Cortex of kidney (tissue), 1 donor: Measurements from ENCODE around the gene TPM3.
"Not testable (repeated sequence)": the region's sequence is repeated elsewhere in the genome, so short reads cannot be mapped to it uniquely, and the experiment has no call there.

Experiments used
- DNase-seq: peaks from one replicate; lab custom pipeline; 2025; lab: John Stamatoyannopoulos, UW

Gene TPM3

DNA sequence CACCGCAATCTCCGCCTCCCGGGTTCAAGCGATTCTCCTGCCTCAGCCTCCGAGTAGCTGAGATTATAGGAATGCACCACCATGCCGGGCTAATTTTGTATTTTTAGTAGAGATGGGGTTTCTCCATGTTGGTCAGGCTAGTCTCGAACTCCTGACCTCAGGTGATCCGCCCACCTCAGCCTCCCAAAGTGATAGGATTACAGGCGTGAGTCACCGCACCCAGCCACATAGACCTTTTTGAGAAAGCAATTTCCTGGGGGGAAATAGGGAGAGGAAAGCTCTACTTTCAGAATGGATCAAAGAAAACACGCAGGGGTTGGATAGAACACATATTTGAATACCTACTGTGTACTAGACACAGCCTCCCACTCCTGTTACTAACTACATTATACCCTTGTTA is 13.9 kb upstream of the TPM3 start:
- DNase-seq, result not testable (repeated sequence)

DNA sequence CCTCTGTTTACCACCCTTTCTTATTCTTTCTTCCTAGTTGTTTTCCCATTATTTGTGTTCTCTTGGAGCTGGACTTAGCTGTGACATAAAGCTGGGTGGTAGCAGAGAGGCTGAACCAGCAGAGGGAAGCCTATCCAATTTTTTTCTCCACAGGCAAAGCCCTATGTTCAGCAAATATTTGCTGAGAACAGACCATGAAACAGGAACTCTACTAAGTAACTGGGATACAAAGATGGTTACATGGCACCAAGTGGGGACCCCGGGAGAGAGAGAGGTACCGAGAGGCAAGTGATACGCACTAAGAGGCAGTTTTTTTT is 7.6 kb upstream of the TPM3 start:
- DNase-seq, result no peak

GRCh38 chr1:154198756-154199562 is 7.1 kb upstream of the TPM3 start:
- DNase-seq, result no peak

DNA sequence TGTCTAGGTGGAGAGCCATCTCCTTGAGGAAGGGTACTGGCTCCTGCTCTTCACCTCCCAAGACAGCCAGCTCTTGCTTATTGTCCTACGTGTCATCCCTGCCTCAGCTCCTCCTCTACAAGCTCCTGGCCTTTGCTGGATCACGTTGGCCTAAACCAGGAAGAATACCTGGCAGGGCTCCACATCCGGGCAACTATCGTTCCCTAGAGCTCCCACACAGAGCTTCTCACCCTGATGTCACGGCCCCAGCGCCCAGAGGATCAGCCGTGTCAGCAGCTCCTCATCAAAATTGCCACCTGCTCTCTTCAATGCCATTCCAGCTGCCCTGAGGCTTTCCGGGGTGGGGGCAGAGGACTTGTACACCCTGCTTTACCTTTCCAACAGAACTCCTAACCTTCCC is 1.9 kb upstream of the TPM3 start:
- no peak for DNase-seq

DNA sequence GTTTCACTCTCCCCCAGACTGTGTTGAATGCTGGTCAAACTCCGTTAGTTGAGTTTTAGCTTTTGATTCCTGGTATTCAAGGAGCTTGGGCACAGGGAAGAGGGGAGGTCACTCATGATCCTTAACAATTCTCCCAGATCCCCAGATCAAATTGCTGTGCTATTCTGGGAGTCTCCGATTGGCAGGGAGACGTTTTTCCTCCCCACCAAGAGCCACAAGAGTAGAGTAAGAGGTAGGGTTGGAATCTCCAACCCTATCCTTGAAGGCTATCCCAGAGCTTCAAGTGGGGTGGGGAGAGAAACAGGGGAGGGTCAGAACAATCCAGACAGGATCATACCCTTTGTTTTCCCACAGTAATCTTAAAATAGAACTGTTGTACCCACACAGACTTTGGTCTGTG is 576 bp upstream of the TPM3 start:
- DNase-seq, result no peak

DNA sequence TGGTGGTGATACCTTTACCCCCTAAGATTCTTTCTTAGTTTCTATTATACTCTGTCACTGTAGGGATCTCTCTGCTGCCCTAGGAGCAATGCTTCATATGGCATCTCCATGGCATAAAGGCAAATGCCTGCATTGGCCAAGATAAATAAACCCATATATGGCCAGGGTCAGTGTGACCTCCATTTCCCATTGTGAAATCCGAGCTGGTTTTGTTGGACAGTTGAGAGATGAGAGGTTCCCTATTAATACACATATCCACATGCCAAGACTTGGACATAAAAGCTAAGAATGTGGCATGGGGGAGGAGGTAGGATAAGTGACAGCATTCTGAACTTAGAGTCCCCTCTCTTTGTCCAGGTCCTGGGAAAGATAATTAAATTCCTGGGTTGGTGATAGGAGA is 1.4 kb downstream of the TPM3 start:
- no peak for DNase-seq

GRCh38 chr1:154186852-154187501 is 4.9 kb downstream of the TPM3 start:
- DNase-seq, result no peak

DNA sequence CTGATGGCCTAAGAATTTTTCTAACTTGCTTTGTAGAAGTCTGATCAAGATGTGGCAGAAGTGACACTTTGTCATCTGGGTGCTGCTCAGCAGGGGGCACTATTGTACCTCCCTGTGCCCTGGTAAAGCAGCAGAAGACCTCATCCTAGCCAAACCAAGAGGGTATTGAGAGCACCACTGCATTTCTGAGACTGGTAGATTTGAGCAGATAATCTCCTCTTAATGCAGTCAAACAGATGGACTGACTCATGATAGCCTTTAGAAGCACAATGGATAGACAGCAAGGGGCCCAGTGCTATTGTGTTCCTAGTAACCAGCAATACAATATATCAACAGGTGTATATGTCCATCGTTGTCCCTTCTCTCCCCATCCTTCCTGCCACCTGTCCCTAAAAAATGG is 5.7 kb downstream of the TPM3 start:
- no peak for DNase-seq

DNA sequence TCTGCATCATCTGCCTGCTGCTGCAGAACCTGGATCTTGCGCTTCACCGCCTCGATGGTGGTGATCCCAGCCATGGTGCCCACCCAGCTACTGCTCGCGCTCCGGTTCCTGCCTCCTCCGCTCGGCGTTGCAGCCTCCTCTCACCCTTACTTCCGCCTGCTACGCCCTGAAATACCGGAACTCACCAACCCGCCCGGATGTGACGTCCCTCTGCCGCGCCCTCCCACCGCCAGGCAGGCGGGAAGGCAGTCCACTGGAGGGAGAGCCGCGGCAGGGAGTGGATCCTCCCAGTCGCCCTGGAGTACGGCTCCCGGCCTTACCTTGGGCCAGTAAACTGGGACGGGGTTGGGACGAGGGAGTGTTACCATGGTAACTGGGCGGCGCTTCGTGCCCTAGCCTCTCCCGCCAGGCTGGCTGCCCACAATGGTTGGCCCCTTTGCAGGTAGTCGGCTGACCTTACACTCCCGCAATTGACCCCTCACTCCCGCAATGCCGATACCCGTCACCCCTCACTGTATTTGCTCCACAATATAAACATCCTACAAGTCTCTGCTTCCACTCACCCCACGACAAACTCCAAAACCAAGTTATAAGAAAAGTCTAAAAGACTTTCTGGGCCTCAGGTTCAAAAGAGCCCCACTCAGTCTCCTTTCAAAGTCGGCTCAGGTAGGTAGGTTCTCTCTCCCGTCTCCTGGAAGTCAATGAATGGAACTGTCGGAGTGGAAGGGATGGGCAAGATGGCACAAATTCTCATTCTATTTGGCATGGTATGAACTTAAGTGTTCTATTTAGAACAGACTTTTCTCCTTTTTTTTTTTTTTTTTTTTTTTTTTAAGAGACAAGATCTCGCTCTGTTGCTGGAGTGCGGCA is 8.6 kb downstream of the TPM3 start:
- DNase-seq, result peak; percentile 33

- DNase-seq, result no peak
Observed at GRCh38 chr1:154182344-154183045, 9.4 kb downstream of the TPM3 start.

DNA sequence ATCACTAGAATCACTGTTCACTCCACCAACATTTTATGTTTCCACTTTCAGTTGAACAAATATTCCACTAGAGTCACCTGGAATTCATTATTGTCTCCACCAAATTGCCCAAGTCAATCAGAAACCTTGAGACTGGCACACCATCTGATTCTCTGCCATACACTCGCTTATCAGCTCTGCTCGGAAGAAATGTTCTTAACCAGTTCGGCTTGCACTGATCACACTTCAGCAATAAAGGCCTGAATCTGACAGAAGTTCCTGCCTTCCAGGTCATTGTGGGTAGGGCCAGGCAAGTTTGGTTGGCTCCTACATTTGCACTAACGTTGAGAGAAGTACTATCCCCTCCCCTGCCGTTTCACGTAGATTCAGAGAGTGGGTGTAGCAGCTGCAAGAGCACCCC is 10.0 kb downstream of the TPM3 start:
- DNase-seq, result no peak

GRCh38 chr1:154179946-154180687 is 11.8 kb downstream of the TPM3 start:
- no peak for DNase-seq

DNA sequence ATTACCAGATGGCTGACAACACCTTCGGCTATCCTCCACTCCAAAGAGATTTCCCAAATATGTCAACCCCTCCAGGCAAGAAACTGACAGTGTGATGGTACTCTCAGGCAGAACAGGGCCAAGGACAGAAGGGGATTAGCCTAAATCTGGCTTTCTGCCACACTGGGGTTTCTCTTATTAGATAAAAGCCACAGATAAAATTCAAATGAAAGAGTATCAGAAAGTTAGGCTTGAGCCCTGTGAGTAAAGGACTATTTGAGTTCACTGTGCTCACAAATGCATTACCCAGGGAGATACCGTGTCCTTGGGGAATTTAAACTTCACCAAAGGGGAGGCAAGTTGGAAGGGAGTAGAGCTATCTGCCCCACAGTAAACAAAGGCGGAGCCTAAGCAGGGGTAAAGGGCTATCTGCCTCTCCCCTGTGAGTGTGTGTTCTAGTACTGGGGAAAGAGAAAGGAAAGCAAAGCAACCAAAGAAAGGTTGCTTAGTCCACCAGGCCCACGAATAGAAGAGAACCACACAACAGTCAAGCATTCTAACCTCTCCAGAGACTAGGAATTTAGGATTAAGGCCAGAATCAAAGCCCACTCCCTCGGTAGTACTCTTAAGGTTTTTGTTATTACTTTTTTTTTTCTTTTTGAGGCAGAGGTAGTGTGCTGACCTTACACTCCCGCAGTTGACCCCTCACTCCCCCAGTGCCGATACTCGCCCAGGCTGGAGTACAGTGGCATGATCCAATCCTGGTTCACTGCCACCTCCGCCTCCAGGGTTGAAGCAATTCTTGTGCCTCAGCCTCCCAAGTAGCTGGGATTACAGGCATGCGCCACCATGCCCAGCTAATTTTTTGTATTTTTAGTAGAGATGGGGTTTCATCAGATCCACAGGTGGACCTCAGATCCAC is 12.7 kb downstream of the TPM3 start:
- no peak for DNase-seq

DNA sequence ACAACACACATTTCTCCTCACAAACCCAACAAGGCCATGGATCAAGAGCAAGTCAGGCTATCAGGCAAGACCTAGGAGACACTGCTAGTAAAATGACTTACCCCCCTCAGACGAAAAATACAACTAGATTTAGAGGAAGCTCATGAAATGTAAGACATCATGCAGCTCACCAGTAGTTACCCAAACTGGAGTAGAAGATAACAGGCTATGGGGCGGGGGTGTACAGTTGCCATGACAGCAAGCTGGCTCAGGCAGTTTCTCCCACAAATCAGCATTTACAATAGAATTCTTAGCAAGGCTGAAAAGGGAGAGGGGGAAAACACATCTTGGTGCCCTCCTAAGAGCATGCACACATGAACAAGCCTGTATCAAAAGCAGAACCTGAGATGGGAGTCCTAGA is 13.9 kb downstream of the TPM3 start:
- DNase-seq, result no peak

DNA sequence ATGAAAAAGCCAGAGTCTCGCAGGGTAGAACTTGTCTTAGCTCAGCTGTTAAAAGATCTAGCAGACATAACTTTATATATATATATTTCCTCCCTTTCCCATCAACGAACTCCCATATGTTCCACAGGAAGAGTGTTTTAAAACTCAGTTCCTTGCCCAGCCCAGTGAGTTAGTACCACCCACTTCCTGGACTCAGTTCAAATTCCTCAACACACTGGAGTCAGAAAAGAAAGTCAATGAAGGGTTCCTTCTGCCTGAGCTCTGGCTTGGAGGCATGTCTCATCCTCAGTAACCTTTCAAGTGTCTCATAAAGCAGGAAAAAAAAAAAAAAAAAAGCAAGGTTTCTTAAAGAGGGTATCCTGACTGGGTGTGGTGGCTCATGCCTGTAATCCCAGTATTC is 15.6 kb downstream of the TPM3 start:
- no peak for DNase-seq

DNA sequence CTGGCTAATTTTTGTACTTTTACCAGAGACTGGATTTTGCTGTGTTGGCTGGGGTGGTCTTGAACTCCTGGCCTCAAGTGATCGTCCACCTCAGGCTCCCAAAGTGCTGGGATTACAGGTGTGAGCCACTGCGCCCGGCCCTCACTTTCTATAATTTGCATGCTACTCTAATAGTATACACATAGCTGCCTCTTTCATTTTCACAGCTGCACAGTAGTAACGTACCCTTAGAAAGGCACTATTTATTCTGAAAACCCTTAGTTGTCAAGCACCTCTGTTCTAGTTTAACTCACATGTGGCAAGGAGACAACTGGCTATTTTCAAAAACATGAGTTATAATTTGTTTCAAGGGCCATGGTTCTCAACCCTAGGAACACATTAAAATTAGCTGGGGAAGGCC is 17.2 kb downstream of the TPM3 start:
- DNase-seq, result no peak

DNA sequence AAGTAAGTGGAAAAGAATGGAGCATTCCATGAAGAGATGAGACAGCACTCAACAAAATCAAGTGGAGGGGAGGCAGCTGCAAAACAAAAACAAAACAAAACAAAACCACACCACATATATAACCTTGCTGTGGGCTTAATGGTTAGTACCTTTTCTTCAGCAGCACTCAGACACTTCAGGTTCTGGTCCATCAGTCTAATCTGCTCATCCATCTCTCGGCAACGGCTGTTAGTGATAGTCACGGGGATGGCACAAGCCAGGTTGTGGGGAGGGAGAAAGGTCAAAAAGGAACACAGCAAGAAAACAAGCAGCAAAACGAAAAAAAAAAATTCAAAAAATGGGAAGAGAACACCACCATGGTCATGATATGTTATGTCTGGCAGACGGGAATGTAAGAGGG is 20.0 kb downstream of the TPM3 start:
- no peak for DNase-seq

DNA sequence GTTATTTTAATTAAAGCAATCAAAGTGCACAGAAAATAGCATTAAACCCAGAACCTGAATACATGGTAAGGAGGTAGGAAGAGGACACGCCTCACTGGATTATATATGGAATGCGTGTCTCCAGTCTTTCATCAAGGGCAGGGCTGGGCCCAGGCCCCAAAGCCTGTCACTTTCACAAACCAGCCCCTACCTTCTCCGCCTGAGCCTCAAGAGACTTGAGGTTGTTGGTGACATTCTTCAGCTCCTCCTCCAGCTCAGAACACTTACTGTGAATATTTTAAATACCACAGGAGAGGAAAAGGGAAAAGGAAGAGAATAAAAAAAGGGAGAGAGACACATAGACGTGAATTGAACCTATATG is 20.7 kb downstream of the TPM3 start:
- no peak for DNase-seq

DNA sequence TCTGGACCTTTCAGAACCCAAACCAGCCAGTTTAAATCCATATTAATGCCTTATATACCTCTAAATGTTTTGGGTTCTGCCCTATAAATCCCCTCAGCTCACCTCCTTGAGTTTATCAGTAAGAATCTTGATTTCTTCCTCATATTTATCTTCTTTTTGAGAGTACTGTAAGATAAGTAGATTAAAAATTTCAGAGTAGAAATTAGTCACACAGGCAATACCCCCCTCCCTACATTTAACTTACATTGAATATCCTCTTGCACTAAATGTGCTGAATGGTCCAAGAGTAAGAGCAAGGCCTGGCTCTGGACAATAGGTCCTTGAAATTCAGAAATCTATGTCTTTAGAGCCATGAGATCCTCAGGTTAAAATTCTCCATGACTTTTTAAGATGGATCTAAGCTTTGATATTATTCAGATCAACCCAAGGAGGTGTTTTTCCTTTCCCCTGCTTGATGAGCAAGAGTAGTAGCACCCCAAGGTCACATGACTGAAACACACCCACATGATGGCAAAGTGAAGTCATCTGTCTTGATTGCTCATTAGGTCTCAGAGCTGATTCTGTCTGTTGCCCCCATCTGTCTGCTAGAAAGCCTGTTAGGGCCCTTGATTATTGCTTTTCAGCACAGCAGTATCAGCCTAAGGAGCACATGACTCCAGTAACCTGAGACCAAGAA is 21.2 kb downstream of the TPM3 start:
- DNase-seq, result no peak

GRCh38 chr1:154167461-154167860 is 24.4 kb downstream of the TPM3 start:
- DNase-seq, result no peak
